Measurements from ENCODE around the gene SH3PXD2A.
"Not testable (repeated sequence)": the region's sequence is repeated elsewhere in the genome, so short reads cannot be mapped to it uniquely, and the experiment has no call there.

SH3PXD2A gene

GRCh38 chr10:103853428-103854264 lies 1.7 kb downstream of the SH3PXD2A start:
- in situ Hi-C loops (cut with MboI; ENCODE audit: low pct_unique_long_range_greater_than_20kb, low sequenced_read_pairs) = no loop called here
- no peak for DNase-seq

GRCh38 chr10:103852856-103853255 lies 2.5 kb downstream of the SH3PXD2A start:
- DNase-seq = no peak
- in situ Hi-C loops (cut with MboI; ENCODE audit: low pct_unique_long_range_greater_than_20kb, low sequenced_read_pairs) = no loop called here

GRCh38 chr10:103852189-103852711 lies 3.1 kb downstream of the SH3PXD2A start:
- in situ Hi-C loops (cut with MboI; ENCODE audit: low pct_unique_long_range_greater_than_20kb, low sequenced_read_pairs) = no loop called here
- DNase-seq = no peak

DNA sequence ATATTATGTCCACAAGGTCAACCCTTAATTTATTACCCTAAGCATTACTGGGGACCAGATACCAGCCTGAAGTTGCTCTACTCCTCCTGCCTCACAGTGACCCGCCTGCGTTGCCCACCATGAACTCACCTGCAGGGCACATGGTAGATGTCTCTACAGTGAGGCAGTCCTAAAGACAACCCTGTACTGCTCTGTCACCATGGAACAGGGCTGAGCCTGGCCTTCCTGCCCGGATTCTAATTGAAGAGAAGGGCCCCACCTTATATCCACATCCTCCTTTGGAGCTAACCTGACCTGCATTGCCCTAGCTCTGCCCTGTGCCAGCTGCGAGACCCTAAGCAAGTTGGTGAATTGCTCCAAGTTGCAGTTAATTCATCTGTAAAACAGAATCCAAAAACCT lies 4.1 kb downstream of the SH3PXD2A start:
- in situ Hi-C loops (cut with MboI; ENCODE audit: low pct_unique_long_range_greater_than_20kb, low sequenced_read_pairs) = no loop called here
- DNase-seq = no peak

DNA sequence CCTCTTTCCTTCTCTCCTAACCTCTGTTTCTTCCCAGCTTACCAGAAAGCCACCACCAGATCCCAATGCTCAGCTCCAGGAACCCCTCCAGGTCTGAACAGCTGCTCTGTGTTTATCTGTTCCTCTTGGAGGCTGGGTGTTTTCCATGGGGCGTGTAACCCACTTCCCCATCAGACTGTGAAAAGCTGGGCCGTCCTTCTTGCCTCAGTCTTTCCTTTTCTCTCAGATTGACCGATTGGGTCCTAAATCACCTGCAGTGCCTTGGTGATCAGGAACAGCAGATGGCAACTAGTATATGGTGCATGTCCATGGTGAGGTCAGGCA lies 4.8 kb downstream of the SH3PXD2A start:
- no peak for DNase-seq
- in situ Hi-C loops (cut with MboI; ENCODE audit: low pct_unique_long_range_greater_than_20kb, low sequenced_read_pairs) = no loop called here

GRCh38 chr10:103849880-103850571 lies 5.3 kb downstream of the SH3PXD2A start:
- no peak for DNase-seq

GRCh38 chr10:103849212-103849877 lies 6.0 kb downstream of the SH3PXD2A start:
- no peak for DNase-seq
- in situ Hi-C loops (cut with MboI; ENCODE audit: low pct_unique_long_range_greater_than_20kb, low sequenced_read_pairs) = no loop called here

More at GRCh38 chr10:103849880-103850571, 5.3 kb downstream of the SH3PXD2A start:
- in situ Hi-C loops (cut with MboI; ENCODE audit: low pct_unique_long_range_greater_than_20kb, low sequenced_read_pairs) = no loop called here

DNA sequence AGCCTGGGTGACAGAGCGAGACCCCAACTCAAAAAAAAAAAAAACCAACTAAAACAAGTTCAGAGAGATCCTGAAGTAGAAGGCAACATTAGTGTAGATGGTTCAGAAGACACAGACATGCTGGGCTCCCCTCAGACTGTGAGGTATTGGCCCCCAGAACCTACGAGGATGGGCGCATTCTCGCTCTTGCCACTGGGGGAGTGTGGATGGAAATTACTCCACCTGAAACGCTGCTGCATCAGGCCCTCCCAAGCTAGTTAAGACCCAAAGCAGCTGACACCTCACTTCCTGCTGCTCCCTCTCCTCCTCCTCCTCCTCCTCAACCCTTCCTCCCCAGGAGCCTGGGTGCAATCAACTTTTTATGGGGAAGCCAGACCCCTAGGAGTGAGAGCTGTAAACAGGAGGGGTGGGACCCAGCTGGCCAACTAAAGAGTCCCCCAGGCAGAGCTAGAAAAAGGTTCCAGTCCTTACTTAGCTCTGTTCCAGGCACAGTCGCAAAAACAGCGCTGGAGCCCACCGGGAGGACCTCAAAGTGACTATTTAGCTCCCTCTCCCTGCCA lies 7.4 kb downstream of the SH3PXD2A start:
- DNase-seq = peak; percentile 43
- in situ Hi-C loops (cut with MboI; ENCODE audit: low pct_unique_long_range_greater_than_20kb, low sequenced_read_pairs) = no loop called here

GRCh38 chr10:103847346-103847745 lies 8.0 kb downstream of the SH3PXD2A start:
- in situ Hi-C loops (cut with MboI; ENCODE audit: low pct_unique_long_range_greater_than_20kb, low sequenced_read_pairs) = no loop called here

GRCh38 chr10:103845972-103846371 lies 9.4 kb downstream of the SH3PXD2A start:
- in situ Hi-C loops (cut with MboI; ENCODE audit: low pct_unique_long_range_greater_than_20kb, low sequenced_read_pairs) = no loop called here
- DNase-seq = peak; percentile 74

More at GRCh38 chr10:103847346-103847745, 8.0 kb downstream of the SH3PXD2A start:
- no peak for DNase-seq

- DNase-seq; in situ Hi-C loops (cut with MboI; ENCODE audit: low pct_unique_long_range_greater_than_20kb, low sequenced_read_pairs): not testable (repeated sequence)
These were observed 10.0 kb downstream of the SH3PXD2A start for GRCh38 chr10:103845346-103845745.

DNA sequence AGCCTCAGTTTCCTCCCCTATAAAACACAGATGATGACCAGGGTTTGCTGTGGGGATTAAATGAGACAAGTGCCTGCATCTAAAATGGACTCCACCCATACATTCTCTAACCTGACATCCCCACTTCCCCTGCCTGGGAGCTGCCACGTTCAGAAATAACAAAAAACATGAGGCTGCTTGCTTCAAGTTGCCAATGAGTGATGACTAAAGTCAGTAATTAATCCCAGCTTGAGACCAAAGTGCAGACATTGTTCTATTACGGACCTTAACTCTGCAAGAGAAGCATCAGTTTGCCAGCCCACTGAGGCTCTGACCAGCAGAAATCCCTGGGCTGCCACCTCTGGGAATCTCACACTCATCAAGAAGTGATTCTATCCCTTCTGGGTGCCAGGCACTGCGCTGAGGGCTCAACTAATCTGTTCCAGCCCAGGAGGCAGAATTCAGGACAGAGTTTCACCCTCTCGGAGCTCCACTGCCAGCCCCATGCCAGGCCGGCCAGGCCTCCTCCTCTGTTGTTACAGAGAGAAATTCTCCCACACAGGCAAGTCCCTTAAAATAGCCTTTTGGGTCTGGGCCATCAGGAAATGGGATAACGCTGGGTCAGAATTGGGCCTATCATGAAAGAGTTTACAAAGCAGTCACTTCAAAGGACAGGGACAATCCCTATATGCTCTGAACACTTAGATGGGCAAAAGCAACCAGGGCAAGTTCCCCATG lies 11.4 kb downstream of the SH3PXD2A start:
- in situ Hi-C loops (cut with MboI; ENCODE audit: low pct_unique_long_range_greater_than_20kb, low sequenced_read_pairs) = no loop called here
- no peak for DNase-seq

DNA sequence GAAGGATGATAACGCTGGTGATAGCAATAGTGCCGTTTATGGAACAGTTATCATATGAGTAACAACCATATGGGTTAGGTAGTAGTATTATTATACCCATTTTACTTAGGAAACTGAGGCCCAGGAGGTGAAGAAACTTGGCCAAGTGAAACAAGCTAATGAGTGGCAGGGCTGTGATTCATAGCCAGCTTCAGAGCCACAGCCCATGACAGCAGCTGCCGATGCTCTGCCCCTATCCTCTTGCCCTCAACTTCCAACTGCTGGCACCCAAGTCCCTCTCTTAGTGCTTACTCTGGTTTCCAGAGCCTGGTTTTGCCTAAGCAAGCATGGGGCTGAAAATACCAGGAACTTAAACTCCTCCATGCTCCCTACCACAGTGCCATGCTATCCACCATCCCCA lies 12.3 kb downstream of the SH3PXD2A start:
- in situ Hi-C loops (cut with MboI; ENCODE audit: low pct_unique_long_range_greater_than_20kb, low sequenced_read_pairs) = no loop called here
- DNase-seq = no peak

GRCh38 chr10:103842605-103843004 lies 12.8 kb downstream of the SH3PXD2A start:
- in situ Hi-C loops (cut with MboI; ENCODE audit: low pct_unique_long_range_greater_than_20kb, low sequenced_read_pairs) = no loop called here
- no peak for DNase-seq

GRCh38 chr10:103841519-103841918 lies 13.9 kb downstream of the SH3PXD2A start:
- DNase-seq = no peak
- in situ Hi-C loops (cut with MboI; ENCODE audit: low pct_unique_long_range_greater_than_20kb, low sequenced_read_pairs) = no loop called here

DNA sequence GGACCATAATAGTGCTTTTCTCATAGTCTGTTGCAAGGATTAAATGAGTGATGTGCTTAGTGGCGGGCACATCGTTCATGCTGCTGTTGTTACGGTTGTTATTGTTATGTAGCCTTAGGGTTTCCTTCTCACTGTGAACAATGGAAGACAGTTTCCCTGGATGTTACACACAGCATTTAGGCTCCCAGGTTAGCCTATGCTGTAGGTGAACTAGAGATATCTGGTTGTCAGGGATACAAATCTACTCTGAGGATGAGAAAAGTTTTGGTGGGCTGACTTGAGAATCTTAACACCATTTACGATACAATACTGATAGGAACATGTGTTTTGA lies 14.7 kb downstream of the SH3PXD2A start:
- in situ Hi-C loops (cut with MboI; ENCODE audit: low pct_unique_long_range_greater_than_20kb, low sequenced_read_pairs) = no loop called here
- no peak for DNase-seq

DNA sequence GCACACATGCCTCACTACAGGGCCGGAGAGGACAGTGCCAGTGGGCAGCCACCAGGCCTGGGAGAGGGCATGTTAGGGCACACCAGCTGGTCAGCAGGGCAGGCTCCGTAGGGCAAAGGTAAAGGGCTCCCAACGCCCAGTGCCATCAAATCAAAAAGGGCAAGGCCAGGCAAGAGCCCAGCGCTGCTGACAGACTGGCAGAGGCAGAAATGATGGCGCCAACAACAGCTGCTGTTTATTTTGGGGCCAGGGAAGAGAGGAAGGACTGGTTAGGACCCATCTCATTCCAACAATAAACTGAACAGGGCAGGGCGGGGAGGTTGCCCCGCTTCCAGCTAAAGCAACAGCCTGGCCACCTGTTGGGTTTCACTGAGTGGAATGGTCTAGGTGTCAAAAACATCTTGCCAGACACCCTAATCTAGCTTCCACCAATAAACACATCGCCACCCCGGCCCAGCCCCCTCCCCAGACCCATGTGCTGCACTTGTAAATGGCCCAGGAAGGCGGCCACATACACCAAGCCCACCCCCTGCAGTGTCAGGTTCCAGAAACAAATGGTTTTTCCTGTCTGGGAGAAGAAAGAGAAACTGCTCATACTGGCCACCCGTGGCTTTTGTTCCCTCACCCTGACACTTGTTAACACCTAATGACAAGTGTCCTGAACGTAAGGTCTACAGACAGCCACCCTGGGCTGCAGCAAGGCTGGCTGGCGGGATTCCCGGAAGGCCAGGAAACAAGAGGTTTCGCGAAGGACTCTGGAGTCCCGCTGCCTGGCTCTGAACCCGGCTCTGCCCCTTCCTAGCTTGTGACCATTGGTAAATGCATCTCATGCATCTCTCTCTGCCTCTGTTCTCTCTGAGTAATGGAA lies 15.3 kb downstream of the SH3PXD2A start:
- no peak for DNase-seq
- in situ Hi-C loops (cut with MboI; ENCODE audit: low pct_unique_long_range_greater_than_20kb, low sequenced_read_pairs) = no loop called here

GRCh38 chr10:103839519-103839871 lies 15.9 kb downstream of the SH3PXD2A start:
- no peak for DNase-seq
- in situ Hi-C loops (cut with MboI; ENCODE audit: low pct_unique_long_range_greater_than_20kb, low sequenced_read_pairs) = no loop called here

All from KBM-7 (cell line).